BJ (cell line): Measurements from ENCODE around the gene CLIP1. TPM values are rescaled to one million over a fixed set of nuclear protein-coding genes. Genes with fewer than 3 reads are reported as not detected.

Experiments used
- CTCF ChIA-PET: fragments of 350-600 bp; formaldehyde crosslinking; extraction: SDS; loops from one replicate; lab custom pipeline; 2021; ENCODE audit warnings: antibody characterized with exemption, inconsistent platforms; lab: Yijun Ruan, JAX
- POLR2A ChIA-PET: fragments of 300-600 bp; sonication (Branson Sonifier 250); formaldehyde crosslinking; extraction: SDS; loops from one replicate; lab custom pipeline; 2021; ENCODE audit warnings: antibody characterized with exemption; lab: Charles Lee
- DNase-seq: peaks from one replicate; pipeline ENCODE4 v3.0.0-alpha.2; 2011; ENCODE audit warnings: low read depth
- H3K27me3 ChIP-seq: 2 replicates; pipeline ENCODE4 v1.6.0; 2011; ENCODE audit warnings: low read length; ENCODE audit not compliant: control insufficient read depth, insufficient read depth
- H3K36me3 ChIP-seq: 2 replicates; pipeline ENCODE4 v1.5.1; 2011; ENCODE audit warnings: low read length; ENCODE audit not compliant: control insufficient read depth, insufficient read depth
- H3K4me3 ChIP-seq: 2 replicates; pipeline ENCODE4 v1.5.1; 2011; ENCODE audit warnings: low read depth, mild to moderate bottlenecking, control low read depth, low read length
- CTCF ChIP-seq: IDR thresholded peaks from 2 replicates; pipeline ENCODE4 v1.5.1; 2011; ENCODE audit warnings: low read depth, mild to moderate bottlenecking, control low read depth, inconsistent platforms, low read length, moderate library complexity; ENCODE audit not compliant: insufficient read depth
- polyA plus RNA-seq: library from polyadenylated mRNA; depleted of rRNA; stranded (reverse); fragments of >200 nt; gene quantifications from 2 replicates; pipeline ENCODE4 v1.2.3, GENCODE V29; 2011

The CLIP1 gene
- polyA plus RNA-seq, 1 experiment = 104 TPM

GRCh38 chr12:122282061-122282460, 140.4 kb downstream of the CLIP1 start:
- H3K27me3 ChIP-seq = no peaks in the 10 kb centered on the region
- peak; percentile 41 for DNase-seq
- ChIA-PET POLR2A (no interaction called here), CTCF (no interaction called here)
- H3K36me3 ChIP-seq = peaks cover 8% of the 10 kb centered on the region
- TF ChIP-seq CTCF = no peak
- H3K4me3 ChIP-seq = no peak overlapping the region

DNA sequence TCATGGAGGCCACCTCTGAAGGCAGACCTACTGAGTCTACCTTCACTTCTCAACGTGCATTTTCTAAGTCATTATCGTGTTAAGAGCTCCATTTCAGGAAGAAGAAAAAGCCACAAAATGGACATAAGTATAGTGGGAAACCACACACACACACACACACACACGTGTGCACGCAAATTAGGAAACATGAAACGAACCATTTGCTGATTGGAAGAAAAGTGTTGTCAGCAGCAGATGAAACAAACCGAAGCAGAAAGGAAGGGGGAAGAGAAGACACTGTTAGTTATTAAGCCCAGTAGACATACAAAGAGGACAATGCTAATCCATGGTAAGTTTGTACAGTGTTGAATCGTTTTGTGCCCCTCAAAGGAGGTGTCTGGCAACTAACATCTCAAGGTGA, 146.2 kb downstream of the CLIP1 start:
- no peaks in the 10 kb centered on the region for H3K27me3 ChIP-seq
- DNase-seq = no peak
- ChIA-PET POLR2A (no interaction called here), CTCF (no interaction called here)
- TF ChIP-seq CTCF = no peak
- H3K36me3 ChIP-seq = peaks cover 12% of the 10 kb centered on the region
- no peak overlapping the region for H3K4me3 ChIP-seq

DNA sequence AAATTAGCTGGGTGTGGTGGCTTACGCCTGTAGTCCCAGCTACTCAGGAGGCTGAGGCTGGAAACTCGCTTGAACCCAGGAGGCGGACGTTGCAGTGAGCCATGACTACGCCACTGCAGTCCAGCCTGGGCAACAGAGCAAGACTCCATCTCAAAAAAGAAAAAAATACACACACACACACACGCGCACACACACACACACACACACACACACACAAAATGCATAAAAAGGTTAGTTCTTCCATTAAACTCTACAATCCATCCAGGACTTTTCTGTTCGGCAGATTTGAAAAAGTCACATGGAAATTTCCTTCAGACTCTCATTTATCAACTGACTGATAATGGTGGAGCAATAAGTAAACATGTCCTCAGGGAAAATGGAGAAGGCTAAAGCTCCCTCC, 147.0 kb downstream of the CLIP1 start:
- no peak for TF ChIP-seq CTCF
- ChIA-PET POLR2A (no interaction called here), CTCF (no interaction called here)
- Histone ChIP-seq H3K27me3 (no peaks in the 10 kb centered on the region), H3K4me3 (no peak overlapping the region), H3K36me3 (peaks cover 12% of the 10 kb centered on the region)
- DNase-seq = no peak

DNA sequence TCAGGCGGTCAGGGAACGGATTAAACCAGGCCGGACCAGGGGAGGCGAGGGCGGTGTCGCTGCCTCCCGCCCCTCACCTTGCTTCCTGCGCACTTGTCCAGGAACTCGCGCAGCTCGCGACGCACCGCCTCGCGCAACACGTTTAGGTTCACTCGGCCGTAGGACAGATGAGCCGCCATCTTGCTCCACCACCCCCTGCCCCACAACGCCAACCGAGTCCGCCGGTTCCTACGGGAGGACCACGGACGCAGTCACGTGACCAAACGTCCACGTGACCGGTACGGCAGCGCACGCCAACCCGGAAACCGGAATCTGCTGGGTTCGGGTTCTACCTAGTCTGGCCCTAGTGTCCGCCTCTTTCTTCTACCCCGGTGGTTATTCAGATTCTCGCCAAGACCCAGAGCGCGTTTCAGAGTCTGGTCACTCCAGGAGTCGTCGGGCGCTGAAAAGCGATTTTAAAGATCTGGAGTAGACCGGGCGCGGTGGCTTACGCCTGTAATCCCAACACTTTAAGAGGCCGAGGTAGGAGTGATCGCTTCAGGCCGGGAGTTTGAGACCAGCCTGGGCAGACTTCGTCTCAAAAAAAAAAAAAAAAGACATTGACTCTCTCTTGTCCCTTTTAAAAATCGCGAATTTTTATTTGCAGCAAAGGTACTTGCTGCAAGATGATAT, 156.1 kb downstream of the CLIP1 start, which contains the start of gene VPS33A:
VPS33A (minus strand) TSS at position 265 of the 672 bp plus-strand sequence; CDS start at position 179, 86 bp downstream.
- Histone ChIP-seq H3K36me3 (0 out of 2 replicates have a peak, but pooled peaks cover 1% of the 10 kb centered on the region), H3K27me3 (no peaks in the 10 kb centered on the region), H3K4me3 (peak within 1 kb of the TSS; percentile 86)
- CTCF ChIA-PET = interaction anchor here (0.6 kb wide), 1 partner anchor 70 kb away, joined by 4 read pairs; no protein-coding TSS in a partner anchor
- no peak for TF ChIP-seq CTCF
- DNase-seq = peak; percentile 84
- POLR2A ChIA-PET = interaction anchor here (0.6 to 0.7 kb wide), 2 partner anchors 12 to 465 kb away, joined by 4 to 6 read pairs; no protein-coding TSS in a partner anchor

DNA sequence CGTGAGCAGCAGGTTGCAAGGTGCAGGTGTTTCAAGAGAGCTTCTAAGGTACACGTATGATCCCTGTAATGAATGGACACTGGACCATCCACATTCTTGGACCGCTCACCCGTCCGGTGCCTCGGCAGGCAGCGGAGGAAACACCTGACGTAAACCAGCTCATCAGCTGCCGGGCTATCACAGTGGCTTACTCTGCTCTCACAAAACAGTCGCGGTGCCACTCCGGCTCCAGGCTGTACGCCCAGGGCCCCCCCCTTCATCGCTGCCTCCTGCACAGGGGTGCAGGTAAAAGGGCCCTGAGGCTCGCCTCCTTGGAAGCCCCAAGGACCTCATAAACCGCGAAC, 156.6 kb downstream of the CLIP1 start:
- POLR2A ChIA-PET = no interaction called here
- Histone ChIP-seq H3K36me3 (0 out of 2 replicates have a peak, but pooled peaks cover 1% of the 10 kb centered on the region), H3K4me3 (peak overlapping the region; percentile 86), H3K27me3 (no peaks in the 10 kb centered on the region)
- CTCF ChIA-PET = no interaction called here
- TF ChIP-seq CTCF = no peak
- no peak for DNase-seq
